Stimulated activated CD8-positive, alpha-beta memory T cell treated with anti-CD3 and anti-CD28 coated beads, Interleukin-15, amount 100 ng/mL, for 24 hours (primary cell): ENCODE measurements around the gene KRTAP5-2.
A peak's percentile ranks its signal among the peaks of the same experiment; 100 is the strongest.
"Not testable (repeated sequence)": the region's sequence is repeated elsewhere in the genome, so short reads cannot be mapped to it uniquely, and the experiment has no call there.

Source experiments
- DNase-seq: peaks from one replicate; pipeline ENCODE4 v3.0.0-alpha.2; 2020; ENCODE audit warnings: low read depth

Gene KRTAP5-2

DNA sequence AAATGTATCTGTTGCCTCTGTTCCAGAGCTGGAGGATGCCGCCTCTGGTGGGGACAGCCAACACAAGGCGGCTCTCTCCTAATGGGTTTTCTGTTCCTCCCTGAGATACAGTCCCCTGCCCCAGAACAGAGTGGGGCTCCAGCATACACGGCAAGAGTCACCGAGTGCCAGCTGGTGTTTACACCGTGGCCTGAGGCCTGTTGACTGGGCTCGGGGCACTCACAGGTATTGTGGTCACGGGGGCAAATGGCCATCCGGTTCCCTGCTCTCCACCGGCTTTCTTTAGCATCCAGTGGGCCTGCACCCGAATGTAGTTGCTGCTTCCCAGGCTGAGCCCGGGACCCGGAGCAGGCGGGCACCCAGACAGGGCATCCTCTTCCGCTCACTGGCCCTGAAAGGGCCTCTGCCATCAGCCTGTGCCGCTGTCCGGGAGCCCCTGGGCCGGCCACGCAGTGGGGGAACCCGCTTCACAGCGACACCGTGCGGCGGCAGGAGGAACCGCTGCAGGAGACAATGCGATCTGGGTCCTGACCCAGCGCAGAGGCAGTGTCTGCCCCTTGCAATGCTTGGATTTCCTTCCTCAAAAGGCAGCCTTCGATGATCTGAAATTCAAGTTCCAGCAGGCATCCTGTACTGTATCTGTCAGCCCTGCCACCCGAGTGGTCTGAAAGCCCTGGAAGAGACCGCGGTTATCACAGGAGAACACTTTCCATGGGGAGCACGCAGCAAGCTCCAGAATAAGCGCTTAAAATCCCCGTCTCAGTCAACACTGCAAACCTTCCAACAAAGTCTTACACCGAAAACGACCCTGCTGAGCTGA is 30.6 kb upstream of the KRTAP5-2 start:
- DNase-seq: peak; percentile 35

DNA sequence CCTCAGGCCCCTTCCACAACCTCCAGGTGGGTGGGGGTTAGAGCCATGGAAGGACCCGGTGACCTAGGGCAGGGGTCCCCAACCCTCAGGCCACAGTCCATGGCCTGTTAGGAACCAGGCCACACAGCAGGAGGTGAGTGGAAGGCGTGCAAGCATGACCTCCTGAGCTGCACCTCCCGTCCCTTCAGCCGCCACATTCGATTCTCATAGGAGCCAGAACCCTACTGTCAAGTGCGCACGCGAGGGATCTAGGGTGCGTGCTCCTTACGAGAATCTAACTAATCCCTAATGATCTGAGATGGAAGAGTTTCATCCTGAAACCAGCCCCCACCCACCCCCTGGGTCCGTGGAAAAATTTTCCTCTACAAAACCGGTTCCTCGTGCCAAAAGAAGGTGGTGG is 27.4 kb upstream of the KRTAP5-2 start:
- no peak for DNase-seq

DNA sequence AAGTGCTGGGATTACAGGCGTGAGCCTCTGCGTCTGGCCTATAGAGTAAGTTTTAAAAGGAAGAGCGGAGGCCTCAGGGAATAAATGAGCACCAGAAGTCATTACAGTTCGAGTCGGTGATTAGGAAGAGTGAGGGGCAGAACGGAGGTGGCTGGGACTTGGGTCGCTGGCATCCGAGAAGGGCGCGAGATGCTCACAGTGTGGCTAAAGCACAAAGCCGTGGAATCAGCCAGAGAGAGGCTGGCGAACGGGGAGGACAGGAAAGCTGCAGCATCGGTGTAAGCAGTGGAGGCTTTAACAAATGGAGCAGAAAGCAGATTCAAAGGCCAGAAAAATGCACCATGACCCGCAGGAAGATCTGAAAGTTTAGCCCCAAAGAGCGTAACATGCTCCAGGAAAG is 26.5 kb upstream of the KRTAP5-2 start:
- DNase-seq: no peak

DNA sequence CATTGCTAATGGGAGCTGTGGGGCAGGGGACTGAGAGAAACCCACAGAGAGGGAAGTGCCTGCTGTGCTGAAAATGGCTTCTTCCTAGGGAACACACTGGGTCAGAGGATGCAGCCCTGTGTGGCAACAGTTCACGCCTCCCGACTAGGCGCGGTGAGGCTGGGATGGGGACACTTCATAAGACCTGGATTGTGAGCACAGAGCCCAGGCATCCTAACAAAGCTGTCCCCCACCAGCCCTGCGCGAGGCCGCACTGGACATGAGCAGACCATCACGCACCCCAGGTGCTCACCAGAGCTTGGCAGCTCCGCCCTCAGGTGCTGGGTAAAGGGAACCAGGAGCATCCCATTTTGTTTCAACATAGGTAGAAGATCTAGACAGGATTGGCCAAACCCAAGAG is 25.6 kb upstream of the KRTAP5-2 start:
- no peak for DNase-seq

DNA sequence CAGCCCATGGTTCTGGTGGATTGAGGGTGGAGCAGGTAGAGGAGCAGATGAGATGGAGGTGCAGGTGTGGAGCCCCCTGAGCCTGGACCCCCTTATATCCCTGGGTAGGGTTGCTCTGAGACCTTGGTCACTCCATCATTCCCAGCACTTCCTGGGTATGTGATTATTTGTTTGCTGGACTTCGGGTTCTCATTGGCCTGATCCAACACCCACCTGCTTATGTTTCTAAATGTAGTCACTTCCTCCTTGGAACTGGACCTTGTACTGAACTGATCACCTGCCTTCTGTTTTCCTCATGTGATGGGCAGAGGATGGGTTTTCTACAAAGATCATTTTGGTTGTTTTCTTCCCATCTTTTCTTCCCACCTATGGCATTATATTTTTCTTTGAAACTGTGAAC is 24.0 kb upstream of the KRTAP5-2 start, which contains the start of gene KRTAP5-4:
Gene KRTAP5-4 (minus strand): TSS at position 53 of the 400 bp plus-strand sequence. CDS start 45 bp downstream, at position 8.
- DNase-seq: no peak

DNA sequence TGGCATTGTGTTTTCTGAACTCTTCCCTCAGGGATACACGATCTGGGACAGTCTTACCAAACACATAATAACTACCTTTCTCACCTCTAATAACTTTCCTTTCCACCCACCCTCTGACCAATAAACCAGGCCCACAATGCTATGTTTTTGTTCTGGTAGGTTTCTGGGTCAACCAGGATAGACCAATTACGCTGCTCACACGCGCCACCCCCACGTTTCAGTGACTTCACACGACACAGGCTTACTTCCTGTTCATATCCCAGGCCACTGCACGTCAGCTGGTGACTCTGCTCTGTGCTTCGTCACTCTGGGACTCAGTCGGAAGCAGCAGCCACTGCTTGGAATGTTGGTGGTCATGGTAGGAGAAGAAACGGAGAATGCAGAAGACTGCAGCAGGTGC is 21.4 kb upstream of the KRTAP5-2 start:
- no peak for DNase-seq

DNA sequence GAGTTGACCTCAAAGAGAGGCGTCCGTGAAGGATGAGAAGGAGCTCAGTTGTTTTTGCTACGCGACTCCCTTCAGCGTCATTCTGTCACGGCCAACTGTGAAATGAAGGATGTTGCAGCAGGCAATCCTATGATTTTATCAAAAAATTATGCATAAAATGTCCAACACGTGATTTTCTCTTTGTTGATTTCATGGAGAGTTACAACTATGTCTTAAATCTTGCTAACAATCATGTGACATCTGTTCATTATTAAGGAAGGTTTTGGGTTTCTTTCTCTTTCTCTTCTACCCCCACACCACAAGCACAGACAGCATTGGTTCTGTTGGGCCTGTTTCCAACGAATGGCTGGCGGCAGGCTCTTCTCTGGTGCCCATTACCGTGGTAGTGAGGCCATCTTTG is 20.1 kb upstream of the KRTAP5-2 start:
- DNase-seq: no peak

DNA sequence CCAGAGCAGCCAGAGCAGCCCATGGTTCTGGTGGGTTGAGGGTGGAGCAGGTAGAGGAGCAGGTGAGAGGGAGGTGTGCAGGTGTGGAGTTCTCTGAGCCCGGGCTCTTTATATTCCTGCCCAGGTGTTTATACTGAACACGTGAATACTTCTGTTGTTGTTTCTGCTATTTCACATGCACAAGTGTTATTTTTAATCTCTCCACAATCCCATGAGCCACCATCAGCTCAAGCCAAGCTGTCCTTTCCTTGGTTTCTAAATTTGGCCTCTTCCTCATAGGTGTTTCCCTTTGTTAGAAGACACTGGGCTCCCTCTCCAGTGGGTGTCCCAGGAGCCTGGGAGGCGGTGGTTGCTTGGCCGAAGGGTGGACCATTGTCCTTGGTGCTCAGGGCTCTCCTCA is 10.3 kb upstream of the KRTAP5-2 start, which contains the start of gene KRTAP5-3:
Gene KRTAP5-3 (minus strand): TSS at position 101 of the 400 bp plus-strand sequence. CDS start 78 bp downstream, at position 23.
- no peak for DNase-seq

DNA sequence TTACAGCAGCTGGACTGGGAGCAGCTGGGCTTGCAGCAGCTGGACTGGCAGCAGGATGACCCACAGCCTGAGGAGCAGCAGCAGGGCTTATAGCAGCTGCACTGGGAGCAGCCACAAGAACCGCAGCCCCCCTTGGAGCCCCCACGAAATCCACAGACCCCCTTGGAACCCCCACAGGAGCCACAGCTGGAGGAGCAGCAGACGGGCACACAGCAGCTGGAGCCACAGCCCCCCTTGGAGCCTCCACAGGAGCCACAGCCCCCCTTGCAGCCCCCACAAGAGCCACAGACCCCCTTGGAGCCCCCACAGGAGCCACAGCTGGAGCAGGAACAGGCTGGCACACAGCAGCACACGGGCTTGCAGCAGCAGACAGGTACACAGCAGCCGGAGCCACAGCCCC is 9.8 kb upstream of the KRTAP5-2 start:
- DNase-seq: not testable (repeated sequence)

DNA sequence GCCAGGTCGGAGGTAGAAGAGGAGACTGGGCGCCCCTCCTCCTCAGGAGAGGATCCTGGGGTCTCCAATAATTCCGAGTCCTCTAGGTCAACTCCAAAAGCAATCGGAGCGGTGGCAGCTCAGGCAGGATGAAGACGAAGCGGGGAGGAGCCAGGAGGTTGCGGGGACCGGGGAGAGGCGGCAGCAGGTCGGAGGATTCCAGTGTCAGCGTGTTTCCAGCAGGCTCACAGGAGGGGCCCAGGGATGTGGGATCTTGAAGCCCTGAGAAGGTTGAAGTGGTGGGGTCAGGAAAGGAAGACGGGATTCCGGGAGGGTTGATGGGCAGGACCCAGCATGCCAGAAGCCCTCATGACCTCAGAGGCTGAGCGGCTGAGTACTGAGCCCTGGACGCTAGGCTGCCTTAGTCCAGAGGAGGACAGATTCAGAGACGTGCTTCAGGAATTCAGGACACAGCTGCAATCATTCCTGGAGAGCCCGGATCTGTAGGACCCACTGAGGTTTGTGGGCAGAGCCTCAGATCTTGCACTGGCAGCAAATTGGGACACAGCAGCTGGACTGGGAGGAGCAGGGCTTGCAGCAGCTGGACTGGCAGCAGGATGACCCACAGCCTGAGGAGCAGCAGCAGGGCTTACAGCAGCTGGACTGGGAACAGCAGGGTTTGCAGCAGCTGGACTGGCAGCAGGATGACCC is 9.2 kb upstream of the KRTAP5-2 start:
- not testable (repeated sequence) for DNase-seq

DNA sequence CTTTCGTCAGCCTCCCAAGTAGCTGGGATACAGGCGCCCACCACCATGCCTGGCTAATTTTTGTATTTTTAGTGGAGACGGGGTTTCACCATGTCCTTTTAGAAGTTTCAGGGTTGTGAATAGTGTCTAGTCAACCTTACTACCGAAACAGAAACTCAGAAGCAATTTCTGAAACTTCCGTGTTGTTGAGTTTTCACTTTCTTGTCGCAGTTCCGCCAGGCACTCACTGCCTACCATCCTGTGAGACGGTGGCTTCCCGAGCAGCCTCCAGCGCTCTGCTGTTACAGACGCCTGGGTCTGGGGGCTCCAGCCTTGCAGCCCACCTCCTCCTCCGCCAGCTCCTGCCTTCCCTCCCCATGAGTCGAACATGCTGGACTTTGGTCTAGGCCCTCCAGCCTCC is 7.8 kb upstream of the KRTAP5-2 start:
- DNase-seq: not testable (repeated sequence)

DNA sequence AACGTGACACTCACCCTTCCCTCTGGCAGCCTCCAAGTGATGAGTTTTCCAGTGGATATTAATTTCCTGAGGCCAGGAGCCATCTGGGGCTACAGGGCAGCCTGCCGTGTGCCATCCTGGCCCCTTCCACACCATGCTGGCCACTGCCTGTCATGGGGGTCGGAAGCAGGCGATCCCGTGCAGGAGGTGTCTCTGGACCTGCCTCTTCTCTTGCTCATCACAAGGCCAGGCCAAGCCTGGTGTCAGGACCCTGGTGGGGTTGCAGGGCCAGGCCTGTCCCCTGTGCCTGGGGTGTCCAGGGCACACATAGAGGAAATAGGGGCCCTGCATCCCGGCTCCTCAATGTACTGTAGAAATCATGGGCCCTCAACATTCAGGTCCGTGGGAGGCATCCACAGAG is 6.6 kb upstream of the KRTAP5-2 start:
- no peak for DNase-seq

DNA sequence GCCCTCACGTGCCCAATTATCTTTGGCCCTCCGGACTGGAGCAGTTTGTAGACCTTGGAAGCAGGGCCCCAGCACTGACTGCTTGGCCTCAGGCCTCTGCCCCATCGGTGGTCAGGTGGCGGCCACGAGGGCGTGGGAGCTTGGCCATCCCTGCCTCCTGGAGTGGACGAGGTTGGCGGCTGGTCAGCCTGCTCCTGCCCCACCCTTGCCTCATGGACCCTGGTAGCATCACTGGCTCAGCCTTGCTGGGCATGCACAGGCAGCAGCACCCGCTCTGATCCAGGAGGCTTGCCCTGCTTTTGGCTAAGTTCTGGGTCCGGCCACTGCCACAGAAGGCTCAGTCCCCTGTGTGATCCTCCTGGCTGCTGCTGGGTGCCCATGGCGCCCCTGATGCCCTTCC is 6.1 kb upstream of the KRTAP5-2 start:
- DNase-seq: no peak

DNA sequence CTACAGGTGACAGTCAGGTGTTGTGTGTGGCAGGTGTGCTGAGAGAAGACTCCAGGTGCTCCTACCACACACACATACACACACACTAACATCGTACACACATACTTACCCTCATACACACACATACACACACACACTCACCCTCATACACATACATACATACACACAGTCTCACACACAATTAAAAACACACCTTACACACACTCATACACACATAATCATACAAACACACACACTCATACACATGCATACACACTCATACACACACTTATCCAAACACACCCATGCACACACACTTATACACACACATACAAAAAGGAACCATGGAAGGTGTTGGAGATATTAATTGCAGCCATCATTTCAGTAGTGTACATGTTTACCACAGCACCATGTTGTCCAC is 5.5 kb upstream of the KRTAP5-2 start:
- DNase-seq: no peak

DNA sequence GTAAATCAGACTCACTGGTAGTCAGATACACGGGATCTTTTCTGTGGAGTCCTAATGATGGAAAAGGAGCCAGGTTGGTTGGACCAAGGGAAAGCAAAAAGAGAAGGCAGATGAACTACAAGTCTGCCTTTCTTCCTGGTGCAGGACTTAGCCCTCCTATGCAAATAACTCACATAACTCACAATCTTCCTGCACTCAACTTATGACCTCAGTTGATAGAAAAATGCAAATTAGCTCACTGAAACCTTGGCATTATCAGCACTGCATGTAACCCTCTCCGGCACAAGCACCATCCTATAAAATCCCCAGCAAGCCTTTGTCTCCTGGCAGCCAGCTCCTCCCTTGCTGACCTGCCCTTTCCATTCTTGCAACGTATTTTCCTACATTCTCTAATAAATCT is 3.6 kb upstream of the KRTAP5-2 start:
- not testable (repeated sequence) for DNase-seq

DNA sequence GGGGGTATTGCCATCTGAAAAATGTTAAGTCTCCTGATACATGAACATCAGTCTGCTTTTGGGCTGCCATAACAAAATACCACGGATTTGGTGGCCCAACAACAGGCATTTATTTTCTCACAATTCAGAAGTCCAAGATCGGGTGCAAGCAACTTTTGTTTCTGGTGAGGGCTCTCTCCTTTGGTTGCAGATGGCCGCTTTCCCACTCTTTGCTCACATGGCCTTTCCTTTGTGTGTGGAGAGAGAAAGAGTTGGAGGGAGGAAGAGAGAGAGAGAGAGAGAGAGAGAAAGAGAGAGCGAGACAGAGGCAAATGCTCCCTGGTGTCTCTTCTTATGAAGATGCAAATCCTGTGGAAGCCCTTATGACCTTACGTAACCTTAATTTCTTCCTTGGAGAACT is 2.5 kb upstream of the KRTAP5-2 start:
- no peak for DNase-seq

DNA sequence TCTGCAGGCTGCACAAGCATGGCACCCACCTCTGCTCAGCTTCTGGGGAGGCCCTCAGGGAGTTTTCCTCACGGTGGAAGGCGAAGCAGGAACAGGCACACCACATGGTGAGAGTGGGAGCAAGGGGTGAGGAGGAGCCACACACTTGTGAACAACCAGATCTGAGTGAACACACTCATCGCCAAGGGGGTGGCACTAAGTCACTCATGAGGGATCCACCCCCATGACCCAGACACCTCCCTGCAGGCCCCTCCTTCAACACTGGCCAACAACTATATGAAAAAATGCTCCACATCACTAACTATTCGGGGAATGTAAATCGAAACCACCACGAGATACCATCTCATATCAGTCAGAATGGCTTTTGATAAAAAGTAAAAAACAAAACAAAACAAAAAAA is 722 bp upstream of the KRTAP5-2 start:
- no peak for DNase-seq

DNA sequence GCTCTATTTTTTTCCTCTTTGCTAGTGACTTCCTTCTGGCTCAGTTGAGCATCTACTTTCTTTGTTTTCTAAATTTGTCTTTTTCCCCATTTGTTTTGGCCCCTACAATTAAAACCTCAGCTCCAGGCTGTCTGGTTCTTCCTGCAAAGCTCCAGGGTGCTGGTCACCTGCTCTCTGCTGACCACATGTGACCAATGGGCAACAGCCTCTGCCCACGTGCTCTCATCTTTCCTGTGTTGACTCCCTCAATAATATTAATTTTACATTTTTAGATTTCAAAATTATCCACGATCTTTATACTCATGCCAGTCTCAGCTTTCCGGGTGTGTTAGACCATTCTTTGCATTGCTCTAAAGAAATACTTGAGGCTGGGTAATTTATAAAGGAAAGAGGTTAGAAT is 312 bp upstream of the KRTAP5-2 start:
- DNase-seq: not testable (repeated sequence)

DNA sequence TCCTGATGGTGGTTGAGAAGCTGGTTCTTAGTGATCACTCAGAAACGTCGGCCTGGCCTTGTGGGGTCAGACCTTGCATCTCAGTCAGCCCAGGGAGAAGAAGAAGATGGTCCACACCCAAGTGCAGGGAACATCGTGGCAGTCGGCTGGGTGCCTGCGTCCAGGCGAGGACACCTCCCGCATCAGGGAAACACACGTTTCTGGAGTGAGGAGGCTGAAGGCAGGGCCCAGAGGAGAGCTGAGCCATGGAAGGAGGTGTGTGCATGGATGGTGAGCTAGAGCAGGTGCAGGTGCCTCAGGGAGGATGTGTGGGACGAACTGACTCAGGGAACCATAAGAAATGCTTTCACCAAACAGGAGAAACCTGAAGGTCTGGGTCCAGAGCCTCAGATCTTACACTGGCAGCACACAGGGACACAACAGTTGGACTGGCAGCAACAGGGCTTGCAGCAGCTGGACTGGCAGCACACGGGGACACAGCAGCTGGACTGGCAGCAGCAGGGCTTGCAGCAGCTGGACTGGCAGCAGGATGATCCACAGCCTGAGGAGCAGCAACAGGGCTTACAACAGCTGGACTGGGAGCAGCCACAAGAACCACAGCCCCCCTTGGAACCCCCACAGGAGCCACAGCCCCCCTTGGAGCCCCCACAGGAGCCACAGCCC is 632 bp downstream of the KRTAP5-2 start:
- no peak for DNase-seq

DNA sequence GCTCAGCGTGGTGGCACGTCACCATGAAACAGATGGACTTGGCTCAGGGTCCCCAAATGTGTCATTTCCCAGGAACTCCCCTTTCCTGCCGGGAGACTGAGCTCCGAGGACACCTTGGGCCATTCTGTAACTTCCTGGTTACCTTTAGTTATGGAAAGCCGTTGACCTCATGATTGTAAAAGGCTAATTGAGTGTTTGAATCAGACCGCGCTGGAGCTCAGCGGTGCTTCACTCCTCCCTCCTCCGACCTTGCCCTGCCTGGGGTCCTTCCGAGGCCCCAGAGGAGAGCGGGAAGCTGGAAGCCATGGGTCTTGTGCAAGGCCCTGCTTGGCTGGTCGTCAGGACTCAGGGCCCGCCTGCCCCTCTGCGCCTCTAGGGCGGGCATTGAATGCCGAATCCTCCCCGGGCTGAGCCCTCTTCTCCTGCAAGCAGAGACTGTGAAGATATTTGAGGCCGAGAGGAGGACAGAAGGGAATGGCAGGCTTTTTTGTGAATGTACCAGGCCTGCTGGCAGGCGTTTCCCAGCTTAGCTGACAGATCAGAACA is 1.4 kb downstream of the KRTAP5-2 start:
- DNase-seq: not testable (repeated sequence)

DNA sequence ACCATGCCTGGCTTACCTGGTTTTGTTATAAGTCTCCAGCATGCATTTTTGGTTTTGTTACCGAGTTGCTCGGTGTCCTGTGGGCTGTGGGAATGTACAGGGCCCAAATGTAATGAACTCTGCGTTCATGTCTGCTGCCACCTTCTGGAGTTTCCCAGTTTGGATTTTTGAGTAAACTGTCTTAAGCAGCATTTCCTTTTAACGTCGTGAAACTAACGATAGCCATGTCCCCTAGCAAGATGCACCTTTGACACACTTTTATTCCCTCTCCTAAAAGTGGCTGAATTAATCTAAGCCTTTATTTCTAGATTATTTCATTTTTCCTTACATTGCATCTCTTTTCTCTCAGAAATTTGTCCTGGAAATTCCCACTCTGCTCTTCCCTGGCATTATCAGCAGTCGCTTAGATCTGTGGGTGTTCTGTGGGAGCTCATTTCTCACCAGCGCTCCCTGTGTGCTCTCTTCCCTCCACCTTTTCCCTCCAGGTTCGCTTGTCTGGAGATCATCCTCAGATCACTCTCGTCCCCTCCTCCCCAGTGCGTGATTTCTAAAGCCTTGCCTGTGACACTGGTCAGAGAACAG is 2.0 kb downstream of the KRTAP5-2 start:
- DNase-seq: not testable (repeated sequence)

DNA sequence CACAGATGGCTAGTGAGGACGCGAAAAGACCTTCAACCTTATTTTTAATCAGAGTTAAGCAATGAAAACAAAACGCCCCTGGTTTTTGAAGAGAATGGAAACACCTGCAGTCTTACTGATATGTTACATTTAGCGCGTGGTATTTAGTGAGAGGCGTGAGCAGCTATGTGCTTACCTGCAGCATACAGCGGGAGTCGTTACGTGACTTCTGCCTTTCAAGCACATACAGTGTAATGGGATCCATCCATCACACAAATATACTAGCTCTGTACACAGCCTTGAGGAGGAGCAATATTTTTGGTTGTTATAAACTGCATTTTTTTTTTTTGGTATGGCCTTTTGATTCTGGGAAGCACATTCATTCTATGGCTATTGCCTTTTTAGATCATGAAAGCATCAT is 5.5 kb downstream of the KRTAP5-2 start:
- DNase-seq: no peak
